NCI-H69 (cell line): Measurements from ENCODE around the gene ESRP2.

Source experiments
- DNase-seq: peaks from one replicate; lab custom pipeline; 2025; lab: John Stamatoyannopoulos, UW

ESRP2 gene

DNA sequence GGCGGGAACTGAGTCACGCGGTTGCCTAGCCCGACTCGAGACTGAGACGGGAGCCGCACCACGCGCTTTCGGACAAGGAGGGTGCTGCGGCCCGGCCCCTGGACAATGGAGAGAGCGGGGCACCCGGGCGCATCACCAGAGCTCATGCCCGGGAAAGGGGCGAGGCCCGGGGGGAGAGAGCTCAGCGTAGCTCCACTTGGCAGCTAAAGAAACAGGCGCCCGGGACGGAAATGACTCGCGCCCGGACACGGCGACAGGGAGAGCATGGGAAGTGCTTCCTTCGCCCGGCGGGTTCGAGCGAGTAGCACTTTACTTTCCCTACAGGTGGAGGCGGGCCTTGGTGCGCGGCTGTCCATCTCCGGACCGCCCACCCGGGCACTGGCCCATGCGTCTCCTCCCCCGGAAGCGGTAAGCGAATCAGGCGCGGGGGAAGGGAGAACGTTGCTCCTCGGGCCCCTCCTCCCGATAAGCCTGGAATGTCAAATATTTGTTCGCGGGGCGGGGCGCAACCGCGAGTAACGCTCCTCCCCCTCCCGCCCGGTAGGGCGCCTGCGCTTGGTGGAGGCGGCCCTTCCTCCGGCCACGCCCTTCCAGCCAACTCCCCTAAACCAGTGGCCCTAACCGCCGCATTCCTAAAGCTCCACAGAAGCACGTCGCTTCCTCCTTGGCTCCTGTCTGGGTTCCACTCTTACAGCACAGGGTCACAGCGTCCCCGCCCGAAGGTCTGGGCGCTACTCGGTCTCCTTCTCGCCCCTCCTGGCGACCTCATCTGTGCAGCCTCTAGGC is 1.5 kb upstream of the ESRP2 start:
- DNase-seq, result peak; percentile 97

DNA sequence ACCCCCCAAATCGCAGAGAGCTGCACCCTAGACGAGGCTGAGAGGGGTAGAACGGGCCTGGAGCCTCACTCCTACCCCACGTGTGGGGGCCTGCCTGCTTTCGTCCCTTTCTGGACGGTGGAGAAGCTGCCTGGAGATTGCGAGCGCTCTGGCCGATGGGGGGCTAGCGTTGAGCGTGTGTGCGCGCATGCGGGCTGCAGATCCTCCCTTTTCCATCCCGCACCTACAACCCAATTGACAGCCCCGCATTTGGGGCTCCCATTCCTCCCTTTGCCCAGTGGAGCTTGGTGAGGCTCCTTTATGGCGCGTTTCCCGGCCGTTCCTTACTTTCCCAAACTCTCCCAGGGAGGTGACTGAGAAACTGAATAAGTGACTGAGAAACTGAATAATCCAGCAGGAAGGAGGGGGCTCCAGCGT is 907 bp upstream of the ESRP2 start:
- DNase-seq, result peak; percentile 52

DNA sequence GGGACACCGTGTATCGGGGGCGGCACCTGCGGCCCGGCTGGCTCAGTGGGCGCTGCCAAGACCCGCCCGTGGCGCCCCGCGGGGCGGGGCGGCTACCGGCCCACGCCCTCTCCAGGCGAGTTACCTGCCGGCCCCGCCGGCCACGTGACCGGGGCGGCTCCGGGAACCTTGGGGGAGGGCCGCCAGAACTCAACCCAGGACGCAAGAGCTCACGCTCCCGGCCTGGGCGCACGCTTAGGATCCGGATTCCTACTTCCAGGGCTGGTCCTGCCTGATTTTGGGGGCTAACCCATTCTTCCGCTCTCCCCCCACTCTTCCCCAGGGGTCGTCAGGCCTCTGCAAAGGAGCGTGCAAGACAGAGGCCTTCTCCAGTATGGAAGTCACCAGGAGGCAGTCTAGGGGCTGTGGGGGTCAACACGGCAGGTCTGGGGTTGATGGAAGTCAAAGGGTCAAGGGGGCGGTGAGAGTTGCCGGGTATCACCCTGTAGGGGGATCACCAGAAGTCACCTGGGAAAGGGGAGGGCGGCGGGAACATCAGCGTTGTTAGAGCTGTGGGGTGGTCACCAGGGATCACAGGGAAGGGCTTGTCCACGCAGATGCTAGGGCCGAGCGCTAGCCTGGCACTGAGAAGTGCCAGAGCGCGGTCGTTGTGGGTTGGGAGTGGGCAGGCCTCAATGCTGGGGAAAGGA is 354 bp upstream of the ESRP2 start:
- DNase-seq, result peak; percentile 86

DNA sequence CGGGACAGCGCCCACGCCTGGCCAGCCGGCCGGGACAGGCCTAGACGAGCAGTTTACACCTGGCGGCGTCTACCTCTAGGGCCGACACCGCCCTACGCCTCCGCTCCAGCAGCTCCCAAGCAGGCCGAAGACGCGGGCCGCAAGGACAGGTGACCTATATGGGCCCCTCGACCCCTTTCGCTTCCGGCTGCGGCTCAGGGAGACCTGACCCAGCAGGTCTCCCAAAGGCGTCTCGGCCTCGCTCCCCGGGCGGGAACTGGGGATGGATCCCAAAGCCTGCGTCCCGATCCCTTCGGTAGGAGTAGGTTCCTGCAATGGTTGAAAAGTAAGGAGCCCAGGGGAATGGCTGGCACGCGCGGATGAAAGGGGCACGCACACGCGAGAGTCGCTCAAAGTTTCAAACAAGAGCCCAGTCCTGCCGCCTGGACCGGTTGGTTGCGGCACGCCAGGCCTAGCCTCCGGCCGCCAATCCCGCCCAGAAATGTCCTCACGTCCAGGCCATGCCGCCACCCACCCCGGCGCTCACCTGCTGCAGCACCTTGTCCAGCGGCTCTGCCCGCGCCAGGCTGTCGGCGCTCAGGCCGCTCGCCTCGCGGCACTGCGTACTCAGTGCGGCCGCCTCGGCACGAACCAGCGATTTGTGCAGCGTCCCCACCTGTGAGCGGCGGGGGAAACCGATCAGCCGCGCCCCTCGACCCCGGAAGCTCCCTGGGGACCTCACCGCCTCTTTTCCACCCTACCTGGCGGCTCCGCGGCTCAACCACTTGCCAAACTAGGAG is 630 bp downstream of the ESRP2 start:
- DNase-seq, result peak; percentile 66

DNA sequence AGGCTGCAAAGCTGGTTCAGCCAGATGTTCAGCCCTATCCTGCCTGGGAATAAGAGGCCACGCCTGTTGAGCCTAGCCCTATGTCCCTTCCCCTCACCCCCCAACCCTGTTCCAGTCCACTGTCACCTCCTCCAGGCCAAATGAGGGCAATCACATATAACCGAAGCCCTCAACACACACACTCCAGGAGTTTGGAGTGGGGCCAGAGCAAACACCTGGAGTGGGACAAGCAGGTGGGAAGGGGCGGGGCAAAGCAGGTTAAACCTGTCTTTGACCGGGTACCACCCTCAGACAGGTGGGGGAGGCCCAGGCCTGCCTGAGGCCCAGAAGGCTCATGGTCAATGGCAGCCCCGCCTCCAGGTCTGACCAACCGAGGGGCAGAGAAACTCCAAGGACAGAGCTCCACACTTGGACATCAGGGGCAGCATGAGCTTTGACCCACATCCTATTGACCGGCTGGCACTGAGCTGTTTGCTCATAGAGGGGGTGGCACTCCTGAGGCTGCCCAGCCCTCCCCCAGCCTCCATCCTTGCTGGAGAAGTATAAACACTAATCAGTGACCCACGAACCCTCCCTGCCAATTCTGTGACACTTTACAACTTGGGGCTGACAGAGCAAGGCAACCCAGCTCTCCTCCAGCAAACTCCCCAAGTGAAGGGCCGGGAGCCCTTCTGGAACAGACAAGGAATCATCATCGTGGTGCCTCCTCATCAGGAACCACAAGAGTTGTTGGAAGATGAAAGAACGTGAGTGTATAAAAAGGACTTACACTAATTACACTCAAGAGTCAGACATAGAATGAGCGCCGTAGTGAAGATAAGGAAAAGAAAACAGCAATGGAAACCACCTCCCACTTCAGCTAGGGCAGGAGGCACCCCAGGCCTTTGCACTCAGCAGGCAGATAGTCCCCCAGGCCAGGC is 1.5 kb downstream of the ESRP2 start:
- peak; percentile 89 for DNase-seq

GRCh38 chr16:68233835-68234187 is 2.1 kb downstream of the ESRP2 start:
- no peak for DNase-seq

DNA sequence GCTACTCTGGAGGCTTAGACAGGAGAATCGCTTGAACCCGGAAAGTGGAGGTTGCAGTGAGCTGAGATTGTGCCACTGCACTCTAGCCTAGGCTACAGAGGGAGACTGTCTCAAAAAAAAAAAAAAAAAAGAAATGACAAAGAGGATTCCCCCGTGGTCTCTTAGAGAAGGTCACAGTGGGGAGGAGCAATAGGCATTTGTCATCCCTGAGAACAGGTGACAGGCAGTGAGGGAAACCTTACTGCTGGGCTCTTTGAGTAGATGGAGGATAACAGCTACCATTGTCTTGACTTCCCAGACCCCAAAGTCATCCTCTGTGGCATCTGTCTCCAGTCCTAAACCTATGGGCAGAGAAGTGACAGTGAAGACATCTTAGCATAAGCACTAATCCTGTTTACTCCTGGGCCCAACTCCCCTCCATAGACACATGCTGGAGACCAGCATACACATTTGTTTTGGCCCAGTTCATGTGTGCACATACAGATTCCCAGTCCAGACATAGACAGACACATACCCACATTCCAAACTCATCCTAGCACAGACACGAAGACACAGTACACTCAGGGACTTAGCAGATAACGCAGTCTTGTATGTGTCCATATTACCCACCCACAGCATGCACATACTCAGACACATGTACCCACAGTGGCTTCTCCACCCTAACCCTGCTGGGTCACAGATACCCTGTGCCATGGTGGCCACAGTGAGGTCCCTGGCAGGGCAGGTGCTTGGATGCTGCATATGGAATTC is 2.7 kb downstream of the ESRP2 start:
- no peak for DNase-seq

- no peak for DNase-seq
Measured at GRCh38 chr16:68232335-68232734, 3.6 kb downstream of the ESRP2 start.

- no peak for DNase-seq
Measured at GRCh38 chr16:68231384-68232136, 4.4 kb downstream of the ESRP2 start.

DNA sequence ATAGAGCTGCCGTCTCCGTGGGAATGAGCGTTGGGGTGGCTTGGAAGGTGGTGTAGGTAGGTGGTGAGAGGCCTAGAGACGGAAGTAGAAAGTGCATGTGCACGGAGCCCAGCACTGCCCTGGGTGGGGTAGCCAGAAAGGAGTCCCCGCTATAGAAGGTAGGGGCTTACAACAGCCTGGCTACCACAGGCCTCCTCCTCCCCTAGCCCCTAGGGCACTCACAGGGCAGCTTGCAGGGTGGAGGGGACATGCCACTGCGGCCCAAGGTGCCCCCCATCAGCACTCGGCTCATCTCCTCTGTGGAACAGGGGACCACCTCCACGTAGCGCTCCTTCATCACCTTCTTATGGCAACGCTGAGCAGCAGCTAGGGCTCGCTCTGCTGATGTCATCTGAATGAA is 5.0 kb downstream of the ESRP2 start:
- DNase-seq, result no peak

GRCh38 chr16:68230176-68230571 is 5.8 kb downstream of the ESRP2 start:
- DNase-seq, result no peak

DNA sequence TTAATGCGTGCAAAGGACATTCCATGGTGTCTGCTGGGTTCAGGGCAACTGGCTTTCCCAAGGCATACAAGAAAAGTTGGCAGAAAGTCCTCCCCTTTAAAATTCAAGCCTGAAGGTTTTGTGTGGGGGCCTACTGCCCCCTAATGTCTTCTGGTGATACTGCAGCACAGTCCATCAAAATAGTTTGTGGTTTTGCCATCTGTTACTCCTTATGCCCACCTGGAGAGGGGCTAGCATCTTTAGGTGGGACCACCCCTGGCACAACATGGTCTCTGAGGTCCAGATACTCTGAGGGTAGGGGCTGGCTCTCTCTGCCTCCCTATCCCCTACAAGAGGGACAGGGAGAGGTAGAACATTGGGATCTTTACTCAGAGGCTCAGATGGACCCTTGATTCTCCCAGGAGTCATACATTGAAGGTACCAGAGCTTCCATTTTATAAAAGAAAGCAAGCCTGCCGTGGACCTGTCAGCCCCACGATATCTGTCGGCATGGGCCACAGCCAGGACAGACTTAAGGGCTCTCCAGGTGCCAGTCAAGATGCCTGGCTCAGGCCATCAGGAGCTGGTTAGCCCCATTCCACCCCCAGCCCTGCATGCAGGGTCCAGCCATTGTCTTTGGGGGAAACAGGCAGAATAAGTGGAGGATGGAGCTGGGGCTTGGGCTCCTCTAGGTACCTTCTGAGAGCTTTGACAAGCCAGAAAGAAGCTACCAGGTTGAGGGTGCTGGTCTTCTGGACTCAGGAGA is 6.3 kb downstream of the ESRP2 start:
- DNase-seq, result peak; percentile 41

DNA sequence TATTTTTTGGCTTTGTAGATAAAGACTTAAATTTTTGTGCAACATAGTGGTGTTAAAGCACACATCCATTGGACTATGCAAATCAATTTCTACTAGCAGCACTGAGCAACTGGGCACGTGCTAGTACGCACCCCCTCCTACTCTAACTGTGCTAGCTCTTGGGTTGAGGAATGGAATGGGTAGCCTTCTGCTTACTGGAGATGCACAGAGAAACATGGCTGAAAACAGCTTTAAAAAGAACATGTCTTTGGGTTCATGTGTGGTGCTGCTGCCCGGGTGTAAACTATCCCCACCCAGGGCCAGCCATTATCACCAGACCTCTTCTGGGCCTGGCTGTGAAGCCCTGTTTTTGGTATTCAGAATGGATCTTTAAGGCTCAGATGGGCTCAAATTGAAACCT is 7.3 kb downstream of the ESRP2 start:
- no peak for DNase-seq

- peak; percentile 6 for DNase-seq
Measured at GRCh38 chr16:68227850-68228553, 7.9 kb downstream of the ESRP2 start.

- DNase-seq, result no peak
Measured at GRCh38 chr16:68227183-68227793, 8.6 kb downstream of the ESRP2 start.

DNA sequence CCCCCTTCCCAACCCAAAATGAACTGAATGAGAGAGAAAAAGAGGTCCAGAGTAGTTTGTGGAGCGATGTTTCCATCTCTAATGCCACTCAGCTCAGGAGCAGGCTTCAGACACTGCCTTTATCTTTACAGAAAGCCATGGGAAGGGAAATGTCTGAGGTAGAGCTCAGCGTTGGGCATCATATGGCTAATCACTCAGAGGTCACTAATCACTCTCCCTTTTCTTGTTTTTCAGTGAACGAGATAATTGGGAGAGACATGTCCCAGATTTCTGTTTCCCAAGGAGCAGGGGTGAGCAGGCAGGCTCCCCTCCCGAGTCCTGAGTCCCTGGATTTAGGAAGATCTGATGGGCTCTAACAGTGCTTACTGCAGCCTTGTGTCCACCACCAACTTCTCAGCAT is 9.8 kb downstream of the ESRP2 start:
- no peak for DNase-seq

- DNase-seq, result no peak
Measured at GRCh38 chr16:68223072-68223471, 12.9 kb downstream of the ESRP2 start.

GRCh38 chr16:68219725-68220351 is 16.1 kb downstream of the ESRP2 start:
- DNase-seq, result no peak
